Fibroblast of lung (primary cell): ENCODE data around the gene COL4A6.

Experiments used
- CTCF ChIP-seq, 2 donors: IDR thresholded peaks in 1 of 2; conservative IDR thresholded peaks in 1 of 2; 1 replicate in 1 of 2; 2 replicates in 1 of 2; pipeline ENCODE4 v1.5.1; 2011 to 2012; ENCODE audit warnings: low read length in 2 of 2, control low read depth in 1 of 2, inconsistent platforms in 1 of 2, low read depth in 1 of 2, mild to moderate bottlenecking in 1 of 2
- EZH2 ChIP-seq: IDR thresholded peaks from 2 replicates; pipeline ENCODE4 v1.5.1; 2012; ENCODE audit warnings: low read length, control low read depth, mild to moderate bottlenecking; ENCODE audit errors: missing control alignments

DNA sequence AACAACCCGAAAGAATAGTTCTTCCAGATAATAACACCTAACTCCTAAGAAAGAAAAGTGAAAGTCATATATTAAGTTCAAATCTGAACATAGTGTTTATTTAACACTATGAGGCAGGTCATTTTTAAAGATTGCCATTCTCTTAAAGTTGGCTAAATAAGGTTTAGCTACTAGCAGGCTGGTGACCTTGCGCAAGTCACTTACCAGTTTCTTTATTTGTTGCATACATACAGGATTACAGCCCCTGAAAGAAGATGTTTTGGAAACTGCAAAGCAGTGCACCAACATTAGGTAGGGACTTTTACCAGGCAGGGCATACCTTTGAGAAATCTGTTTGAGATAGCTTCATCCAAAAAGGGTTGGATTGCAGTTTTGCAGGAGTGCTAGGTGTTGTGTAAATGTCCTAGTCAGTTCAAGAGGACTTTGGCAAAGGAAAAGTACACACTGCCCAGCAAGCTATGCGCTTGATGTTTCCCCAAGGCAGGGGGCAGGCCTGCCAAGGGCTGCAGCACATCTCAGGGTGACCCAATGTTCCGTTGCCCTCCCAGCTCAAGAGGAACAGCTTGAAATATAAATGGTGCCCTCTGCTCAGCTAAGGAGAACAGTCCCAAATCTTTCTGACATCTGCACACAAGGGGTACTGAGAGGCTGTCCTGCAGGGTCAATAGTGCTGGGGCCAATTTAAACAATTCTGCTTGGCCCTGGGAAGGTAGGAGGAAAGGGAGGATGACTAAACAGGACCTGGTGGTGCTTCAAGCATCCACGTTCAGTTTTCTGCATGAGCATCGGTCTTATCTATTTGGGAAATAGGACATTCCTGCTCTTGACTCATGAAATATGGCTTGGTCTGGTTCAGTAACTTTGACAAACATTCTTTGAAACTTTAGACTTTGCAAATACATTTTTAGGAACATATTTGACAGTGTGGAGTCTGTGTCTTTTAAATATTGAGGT lies 130.8 kb downstream of the COL4A6 start:
- TF ChIP-seq CTCF (conservative IDR thresholded peaks at IDR 0.05 in 1 of 2, IDR thresholded peaks at IDR 0.05 in 1 of 2; ENCODE audit: low read depth in 1 of 2, low read length in 2 of 2) (no peak), EZH2 (no peak)
